OCI-LY1 (cell line): Measurements from ENCODE around the gene IP6K3.

ENCODE experiments used
- H2AFZ ChIP-seq: fragments of 200-600 bp; sonication (generic), shearing (Covaris generic); 2 replicates; pipeline ENCODE4 v1.6.0; 2014; ENCODE audit warnings: antibody characterized with exemption, mild to moderate bottlenecking, low read length
- H3F3A ChIP-seq: fragments of 200-600 bp; sonication (generic), shearing (Covaris generic); 2 replicates; pipeline ENCODE4 v1.6.0; 2014; ENCODE audit warnings: mild to moderate bottlenecking, antibody characterized with exemption, low read length, moderate library complexity; ENCODE audit not compliant: insufficient read depth
- H3K27ac ChIP-seq: fragments of 200-600 bp; sonication (generic); 2 replicates; pipeline ENCODE4 v1.5.1; 2014; ENCODE audit warnings: low read length, mixed run types, mild to moderate bottlenecking, low read depth; ENCODE audit not compliant: poor library complexity, severe bottlenecking
- H3K27me3 ChIP-seq: fragments of 200-600 bp; sonication (generic); 2 replicates; pipeline ENCODE4 v1.6.0; 2014; ENCODE audit warnings: antibody characterized with exemption, mild to moderate bottlenecking, low read length, moderate library complexity; ENCODE audit not compliant: insufficient read depth
- H3K36me3 ChIP-seq: fragments of 200-600 bp; sonication (generic); 2 replicates; pipeline ENCODE4 v1.6.1; 2014; ENCODE audit warnings: mild to moderate bottlenecking, antibody characterized with exemption, low read length, moderate library complexity, mixed read lengths; ENCODE audit not compliant: insufficient read depth
- H3K4me1 ChIP-seq: fragments of 200-600 bp; sonication (generic); 2 replicates; pipeline ENCODE4 v1.5.1; 2014; ENCODE audit warnings: mild to moderate bottlenecking, low read length, moderate library complexity; ENCODE audit not compliant: insufficient read depth, severe bottlenecking
- H3K4me2 ChIP-seq: fragments of 200-600 bp; sonication (generic), shearing (Covaris generic); 2 replicates; pipeline ENCODE4 v1.6.1; 2014; ENCODE audit warnings: low read length
- H3K4me3 ChIP-seq: fragments of 200-600 bp; sonication (generic); 2 replicates; pipeline ENCODE4 v1.5.1; 2014; ENCODE audit warnings: low read length, low read depth, mild to moderate bottlenecking, mixed read lengths; ENCODE audit not compliant: poor library complexity, severe bottlenecking
- H3K79me2 ChIP-seq: fragments of 200-600 bp; shearing (Covaris generic); 2 replicates; pipeline ENCODE4 v1.6.1; 2016; ENCODE audit warnings: mixed run types, low read length, mixed read lengths; ENCODE audit not compliant: insufficient read depth
- H3K9ac ChIP-seq: fragments of 200-600 bp; sonication (generic), shearing (Covaris generic); 2 replicates; pipeline ENCODE4 v1.6.1; 2014; ENCODE audit warnings: mild to moderate bottlenecking, low read length, mixed read lengths
- H3K9me2 ChIP-seq: fragments of 200-600 bp; sonication (generic), shearing (Covaris generic); 2 replicates; pipeline ENCODE4 v1.6.1; 2014; ENCODE audit warnings: low read depth, mild to moderate bottlenecking, low read length, mixed read lengths
- H3K9me3 ChIP-seq: fragments of 200-600 bp; shearing (Covaris generic); 2 replicates; pipeline ENCODE4 v1.6.1; 2014; ENCODE audit warnings: low read length, mixed read lengths
- H4K20me1 ChIP-seq: fragments of 200-600 bp; sonication (generic), shearing (Covaris generic); 2 replicates; pipeline ENCODE4 v1.6.0; 2016; ENCODE audit warnings: mild to moderate bottlenecking, low read length; ENCODE audit not compliant: insufficient read depth
- CTCF ChIP-seq: fragments of 200-600 bp; sonication (generic), shearing (Covaris generic); IDR thresholded peaks from 2 replicates; pipeline ENCODE4 v1.5.1; 2017; ENCODE audit warnings: mild to moderate bottlenecking, antibody characterized with exemption, low read length, moderate library complexity, mixed read lengths
- EZH2 ChIP-seq: fragments of 200-600 bp; sonication (generic), shearing (Covaris generic); IDR thresholded peaks from 2 replicates; pipeline ENCODE4 v1.8.0; 2017; ENCODE audit warnings: borderline replicate concordance, mixed run types, mild to moderate bottlenecking, antibody characterized with exemption, low read length, moderate library complexity, mixed read lengths

IP6K3 gene

GRCh38 chr6:33727126-33727525 is 19.6 kb downstream of the IP6K3 start:
- Histone ChIP-seq H3K27me3 (peaks cover 7% of the 10 kb centered on the region; the same call in 1 of the 2 replicates), H3K4me3 (no peak overlapping the region), H3K27ac (no peak overlapping the region), H3K4me2 (no peak overlapping the region), H2AFZ (no peak overlapping the region), H3K79me2 (no peaks in the 10 kb centered on the region), H3K36me3 (no peaks in the 10 kb centered on the region), H3K9ac (no peak overlapping the region), H3K9me2 (no peaks in the 10 kb centered on the region), H4K20me1 (no peaks in the 10 kb centered on the region), H3K9me3 (no peaks in the 10 kb centered on the region), H3K4me1 (no peaks in the 10 kb centered on the region), H3F3A (no peaks in the 10 kb centered on the region)
- TF ChIP-seq CTCF, result no peak
- TF ChIP-seq EZH2, result no peak

GRCh38 chr6:33726696-33727095 is 20.0 kb downstream of the IP6K3 start:
- Histone ChIP-seq H3K79me2 (no peaks in the 10 kb centered on the region), H3F3A (no peaks in the 10 kb centered on the region), H3K4me3 (no peak overlapping the region), H2AFZ (no peak overlapping the region), H3K9me3 (no peaks in the 10 kb centered on the region), H3K4me1 (no peaks in the 10 kb centered on the region), H3K9me2 (no peaks in the 10 kb centered on the region), H3K27me3 (peaks cover 4% of the 10 kb centered on the region; the same call in 1 of the 2 replicates), H3K4me2 (no peak overlapping the region), H3K27ac (no peak overlapping the region), H3K9ac (no peak overlapping the region), H4K20me1 (no peaks in the 10 kb centered on the region), H3K36me3 (no peaks in the 10 kb centered on the region)
- no peak for TF ChIP-seq EZH2
- no peak for TF ChIP-seq CTCF

GRCh38 chr6:33725891-33726673 is 20.6 kb downstream of the IP6K3 start:
- no peak for TF ChIP-seq CTCF
- no peak for TF ChIP-seq EZH2
- no peak overlapping the region for H3K4me3 ChIP-seq
- no peaks in the 10 kb centered on the region for H3F3A ChIP-seq
- H3K9me2 ChIP-seq, result no peaks in the 10 kb centered on the region
- H3K27ac ChIP-seq, result no peak overlapping the region
- no peak overlapping the region for H3K4me2 ChIP-seq
- no peaks in the 10 kb centered on the region for H3K9me3 ChIP-seq
- no peak overlapping the region for H2AFZ ChIP-seq
- H3K27me3 ChIP-seq, result peaks cover 4% of the 10 kb centered on the region; the same call in 1 of the 2 replicates
- H3K79me2 ChIP-seq, result no peaks in the 10 kb centered on the region
- no peak overlapping the region for H3K9ac ChIP-seq
- no peaks in the 10 kb centered on the region for H3K36me3 ChIP-seq
- H3K4me1 ChIP-seq, result no peaks in the 10 kb centered on the region
- no peaks in the 10 kb centered on the region for H4K20me1 ChIP-seq
